ENCODE data around the gene THOP1. TPM values are rescaled to one million over a fixed set of nuclear protein-coding genes. Genes with fewer than 3 reads are reported as not detected.

The THOP1 gene
- polyA plus RNA-seq, 3 donors, result 13.4 to 17.6 (median 14.6) TPM

DNA sequence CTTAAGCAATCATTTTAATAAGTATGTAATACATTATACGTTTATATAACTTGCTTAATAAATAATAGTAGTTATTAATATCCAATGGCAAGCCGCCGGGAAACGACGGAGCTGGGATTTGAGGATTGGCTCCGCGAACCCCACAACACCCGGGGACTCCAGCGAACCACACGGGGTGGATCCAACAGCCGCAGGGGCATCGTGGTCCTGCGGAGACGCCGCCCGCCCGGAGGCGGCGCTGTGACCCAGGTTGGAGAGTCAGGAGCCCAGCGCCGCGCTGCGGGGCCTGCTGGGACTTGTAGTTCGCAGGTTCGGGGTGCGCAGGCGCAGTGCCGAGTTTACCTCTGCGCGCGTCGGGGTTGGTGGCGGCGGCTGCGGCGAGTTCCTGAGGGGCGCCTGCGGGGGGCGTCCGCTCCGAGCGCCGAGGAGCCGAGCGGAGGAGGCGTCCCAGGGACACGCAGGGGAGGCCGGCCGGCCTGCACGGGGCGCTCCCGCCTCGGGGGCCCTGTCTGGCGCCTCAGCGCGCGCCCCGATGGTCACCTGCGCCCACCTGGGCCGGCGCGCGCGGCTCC, 34.3 kb downstream of the THOP1 start, which contains the start of gene ZNF554:
Gene ZNF554, plus strand, starts transcription at position 329 of the 572 bp plus-strand sequence. Its CDS starts 204 bp downstream, at position 533.
- Mint-ChIP-seq H3K27me3 (ENCODE audit: low read depth in 3 of 3) (peaks cover 0 to 2% (median 0%) of the 10 kb centered on the region in 3 donors), H3K36me3 (peaks cover 4 to 17% of the 10 kb centered on the region in 2 donors), H3K9me3 (peaks cover 0 to 13% (median 5%) of the 10 kb centered on the region in 7 donors), H3K4me1 (peaks cover 9% of the 10 kb centered on the region), H3K4me3 (peak within 1 kb of the TSS; percentile 75 to 90), H3K27ac (peak within 1 kb of the TSS in 3 of 7 donors; percentile 24 to 38 (median 31))
- TF ChIP-seq CTCF (IDR thresholded peaks at IDR 0.05), result peak; percentile 96
- intact Hi-C loops (cut with micrococcal nuclease), result loop anchor here (5.0 to 10.0 kb wide), 2 partner anchors 53 to 365 kb away; partner anchors contain the start of gene NCLN (in 1 of the 2)
- Histone ChIP-seq H3K9me3 (replicated peaks in 1 of 2; ENCODE audit: control insufficient read depth in 1 of 2, insufficient read depth in 1 of 2, low read length in 2 of 2) (no peaks in the 10 kb centered on the region), H3K9ac (ENCODE audit: insufficient read depth, low read length, poor library complexity, severe bottlenecking) (peak within 1 kb of the TSS; percentile 70), H3K36me3 (replicated peaks in 1 of 2; ENCODE audit: control insufficient read depth in 1 of 2, insufficient read depth in 2 of 2, low read length in 2 of 2) (no peaks in the 10 kb centered on the region), H3K79me2 (ENCODE audit: insufficient read depth, low read length) (no peaks in the 10 kb centered on the region), H3K4me2 (replicated peaks; ENCODE audit: extremely low read depth, low read length, poor library complexity, severe bottlenecking) (peak within 1 kb of the TSS; percentile 97), H3K27me3 (ENCODE audit: control insufficient read depth in 2 of 2, insufficient read depth in 2 of 2, low read length in 2 of 2) (no peaks in the 10 kb centered on the region), H3K4me1 (ENCODE audit: control insufficient read depth in 1 of 2, insufficient read depth in 2 of 2, low read length in 2 of 2) (peaks cover 5 to 6% of the 10 kb centered on the region in 2 donors), H3K4me3 (replicated peaks in 1 of 3; ENCODE audit: low read depth in 2 of 3, low read length in 3 of 3) (peak within 1 kb of the TSS; percentile 34 to 81 (median 38)), H4K20me1 (ENCODE audit: insufficient read depth, low read length) (no peaks in the 10 kb centered on the region), H3K27ac (ENCODE audit: low read depth in 1 of 2, low read length in 2 of 2) (peak within 1 kb of the TSS in 1 of 2 donors; percentile 8), H2AFZ (ENCODE audit: insufficient read depth, low read depth, low read length, poor library complexity, severe bottlenecking) (peak within 1 kb of the TSS; percentile 83)
- under 1% methylated on average over 61 of the region's 64 CpGs for WGBS (ENCODE audit: insufficient coverage)
- peak; percentile 93 to 96 (median 95) for DNase-seq

DNA sequence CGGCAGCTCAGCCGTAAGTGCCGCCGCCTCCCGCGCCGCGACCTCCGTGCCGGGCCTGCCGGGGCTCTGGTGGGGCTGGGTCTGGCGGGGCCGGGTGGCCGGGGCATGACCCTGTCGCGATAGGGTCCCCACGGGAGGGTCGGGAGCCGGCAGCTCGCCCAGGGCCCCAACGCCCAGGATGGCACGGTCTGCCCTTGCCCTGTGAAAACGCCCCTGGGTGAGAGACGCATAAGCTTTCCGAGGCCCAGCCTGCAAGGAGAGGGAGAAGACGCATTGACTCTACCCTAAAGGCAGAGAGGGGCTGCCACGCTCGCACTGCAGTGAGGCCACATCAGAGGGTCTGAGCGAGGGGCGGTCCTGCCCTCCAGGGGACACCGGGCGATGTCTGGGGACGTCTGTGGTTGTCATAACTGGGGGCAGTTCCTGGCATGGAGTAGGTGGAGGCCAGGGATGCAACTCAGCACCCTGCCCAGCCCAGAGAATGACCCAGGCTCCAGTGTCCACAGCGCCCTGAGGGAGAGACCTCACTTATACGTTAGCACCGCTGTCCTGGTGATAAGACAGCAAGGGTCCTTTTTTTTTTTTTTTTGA, 34.9 kb downstream of the THOP1 start:
- WGBS (ENCODE audit: insufficient coverage), result 5% methylated on average over 31 of the region's 36 CpGs
- TF ChIP-seq CTCF (IDR thresholded peaks at IDR 0.05), result no peak
- intact Hi-C loops (cut with micrococcal nuclease), result loop anchor here in 1 of 2 donors (10.0 kb wide), 1 partner anchor 365 kb away; the partner anchor contains the start of gene NCLN
- Histone ChIP-seq H3K27me3 (ENCODE audit: control insufficient read depth in 2 of 2, insufficient read depth in 2 of 2, low read length in 2 of 2) (no peaks in the 10 kb centered on the region), H3K27ac (ENCODE audit: low read depth in 1 of 2, low read length in 2 of 2) (peak overlapping the region in 1 of 2 donors; percentile 8), H3K4me1 (ENCODE audit: control insufficient read depth in 1 of 2, insufficient read depth in 2 of 2, low read length in 2 of 2) (peaks cover 5 to 6% of the 10 kb centered on the region in 2 donors), H3K9me3 (replicated peaks in 1 of 2; ENCODE audit: control insufficient read depth in 1 of 2, insufficient read depth in 1 of 2, low read length in 2 of 2) (peaks cover 0 to 5% of the 10 kb centered on the region in 2 donors), H3K79me2 (ENCODE audit: insufficient read depth, low read length) (no peaks in the 10 kb centered on the region), H3K36me3 (replicated peaks in 1 of 2; ENCODE audit: control insufficient read depth in 1 of 2, insufficient read depth in 2 of 2, low read length in 2 of 2) (no peaks in the 10 kb centered on the region), H4K20me1 (ENCODE audit: insufficient read depth, low read length) (no peaks in the 10 kb centered on the region), H3K4me3 (replicated peaks in 1 of 3; ENCODE audit: low read depth in 2 of 3, low read length in 3 of 3) (peak overlapping the region; percentile 34 to 81 (median 38)), H2AFZ (ENCODE audit: insufficient read depth, low read depth, low read length, poor library complexity, severe bottlenecking) (peak overlapping the region; percentile 83), H3K9ac (ENCODE audit: insufficient read depth, low read length, poor library complexity, severe bottlenecking) (peak overlapping the region; percentile 70), H3K4me2 (replicated peaks; ENCODE audit: extremely low read depth, low read length, poor library complexity, severe bottlenecking) (peak overlapping the region; percentile 97)
- peaks cover 0 to 18% (median 8%) of the 10 kb centered on the region in 7 donors for H3K9me3 Mint-ChIP-seq
- DNase-seq, result no peak
- H3K4me1 Mint-ChIP-seq, result peaks cover 9% of the 10 kb centered on the region
- H3K4me3 Mint-ChIP-seq, result peak overlapping the region; percentile 73 to 90
- H3K27ac Mint-ChIP-seq, result peak overlapping the region in 2 of 7 donors; percentile 31 to 38
- peaks cover 0 to 2% (median 2%) of the 10 kb centered on the region in 3 donors for H3K27me3 Mint-ChIP-seq (ENCODE audit: low read depth in 3 of 3)
- H3K36me3 Mint-ChIP-seq, result peaks cover 4 to 21% of the 10 kb centered on the region in 2 donors
